ENCODE measurements around the gene FAM222A.

FAM222A gene

GRCh38 chr12:109793411-109793810, 79.8 kb downstream of the FAM222A start:
- in situ Hi-C loops (cut with HindIII; ENCODE audit: low sequenced_read_pairs), result no loop called here
- DNase-seq (ENCODE audit: low read depth, low spot score), result no peak
- no peak for TF ChIP-seq CTCF (IDR thresholded peaks at IDR 0.05; ENCODE audit: low read depth, low read length)

GRCh38 chr12:109793826-109794501, 80.3 kb downstream of the FAM222A start:
- no peak for TF ChIP-seq CTCF (IDR thresholded peaks at IDR 0.05; ENCODE audit: low read depth, low read length)
- in situ Hi-C loops (cut with HindIII; ENCODE audit: low sequenced_read_pairs), result no loop called here
- DNase-seq (ENCODE audit: low read depth, low spot score), result no peak
- no peak overlapping the region for H3K4me3 ChIP-seq (ENCODE audit: low read depth, low read length)

More at GRCh38 chr12:109793411-109793810, 79.8 kb downstream of the FAM222A start:
- H3K4me3 ChIP-seq (ENCODE audit: low read depth, low read length), result no peak overlapping the region

GRCh38 chr12:109795023-109795422, 81.4 kb downstream of the FAM222A start:
- in situ Hi-C loops (cut with HindIII; ENCODE audit: low sequenced_read_pairs), result no loop called here

GRCh38 chr12:109796057-109796456, 82.4 kb downstream of the FAM222A start:
- DNase-seq (ENCODE audit: low read depth, low spot score), result no peak
- no peak for TF ChIP-seq CTCF (IDR thresholded peaks at IDR 0.05; ENCODE audit: low read depth, low read length)
- in situ Hi-C loops (cut with HindIII; ENCODE audit: low sequenced_read_pairs), result no loop called here
- H3K4me3 ChIP-seq (ENCODE audit: low read depth, low read length), result no peak overlapping the region

More at GRCh38 chr12:109795023-109795422, 81.4 kb downstream of the FAM222A start:
- TF ChIP-seq CTCF (IDR thresholded peaks at IDR 0.05; ENCODE audit: low read depth, low read length), result no peak
- H3K4me3 ChIP-seq (ENCODE audit: low read depth, low read length), result no peak overlapping the region
- no peak for DNase-seq (ENCODE audit: low read depth, low spot score)

GRCh38 chr12:109797905-109798669, 84.5 kb downstream of the FAM222A start:
- DNase-seq (ENCODE audit: low read depth, low spot score), result no peak
- in situ Hi-C loops (cut with HindIII; ENCODE audit: low sequenced_read_pairs), result no loop called here
- H3K4me3 ChIP-seq (ENCODE audit: low read depth, low read length), result no peak overlapping the region
- no peak for TF ChIP-seq CTCF (IDR thresholded peaks at IDR 0.05; ENCODE audit: low read depth, low read length)

GRCh38 chr12:109798691-109799090, 85.1 kb downstream of the FAM222A start:
- no peak overlapping the region for H3K4me3 ChIP-seq (ENCODE audit: low read depth, low read length)
- DNase-seq (ENCODE audit: low read depth, low spot score), result no peak
- TF ChIP-seq CTCF (IDR thresholded peaks at IDR 0.05; ENCODE audit: low read depth, low read length), result no peak
- in situ Hi-C loops (cut with HindIII; ENCODE audit: low sequenced_read_pairs), result no loop called here

All from astrocyte of the spinal cord (primary cell).